CD4-positive, alpha-beta memory T cell (primary cell): ENCODE measurements around the gene CACNB1. TPM values are rescaled to one million over a fixed set of nuclear protein-coding genes. Genes with fewer than 3 reads are reported as not detected.

ENCODE experiments used
- CTCF ChIA-PET: fragments of 350-600 bp; sonication (Branson Sonifier 250); formaldehyde crosslinking; loops from one replicate; lab custom pipeline; 2021; ENCODE audit warnings: inconsistent platforms; ENCODE audit not compliant: partially characterized antibody; lab: Charles Lee
- POLR2A ChIA-PET: fragments of 350-600 bp; sonication (Branson Sonifier 250); formaldehyde crosslinking; loops from one replicate; lab custom pipeline; 2021; ENCODE audit not compliant: partially characterized antibody; lab: Charles Lee
- DNase-seq, 5 donors: peaks; one replicate each; pipeline versions ENCODE4 v3.0.0 to v3.0.0-alpha.2; 2020 to 2022; ENCODE audit warnings: mixed read lengths in 1 of 5
- H3K27ac ChIP-seq: one replicate; pipeline ENCODE4 v1.7.0; 2013; ENCODE audit warnings: low read depth, low read length
- H3K27me3 ChIP-seq: 2 replicates; pipeline ENCODE4 v1.7.0; 2013; ENCODE audit warnings: mild to moderate bottlenecking, low read length, moderate library complexity; ENCODE audit not compliant: insufficient read depth
- H3K36me3 ChIP-seq: 2 replicates; pipeline ENCODE4 v1.7.0; 2013; ENCODE audit warnings: mild to moderate bottlenecking, low read length, moderate library complexity; ENCODE audit not compliant: insufficient read depth
- H3K4me1 ChIP-seq: 2 replicates; pipeline ENCODE4 v1.7.0; 2013; ENCODE audit warnings: mild to moderate bottlenecking, low read length, moderate library complexity; ENCODE audit not compliant: insufficient read depth
- H3K4me3 ChIP-seq, 2 donors: one replicate each; pipeline ENCODE4 v1.7.0; 2013; ENCODE audit warnings: low read length in 2 of 2, mild to moderate bottlenecking in 1 of 2
- H3K9me3 ChIP-seq, 2 donors: one replicate each; pipeline ENCODE4 v1.7.0; 2013; ENCODE audit warnings: low read length in 2 of 2, control low read depth in 1 of 2; ENCODE audit not compliant: control insufficient read depth in 1 of 2
- H3K27ac Mint-ChIP-seq, 7 donors: one replicate each; pipeline ENCODE4 v1.8.0; 2020 to 2021; ENCODE audit warnings: mixed read lengths in 7 of 7, mild to moderate bottlenecking in 6 of 7, inconsistent platforms in 3 of 7, moderate library complexity in 3 of 7
- H3K27me3 Mint-ChIP-seq, 2 donors: one replicate each; pipeline ENCODE4 v1.8.0; 2020 to 2021; ENCODE audit warnings: mixed read lengths in 2 of 2
- H3K36me3 Mint-ChIP-seq, 2 donors: one replicate each; pipeline ENCODE4 v1.8.0; 2020 to 2021; ENCODE audit warnings: mixed read lengths in 2 of 2, inconsistent platforms in 1 of 2, mild to moderate bottlenecking in 1 of 2
- H3K4me1 Mint-ChIP-seq, 4 donors: one replicate each; pipeline ENCODE4 v1.8.0; 2020 to 2021; ENCODE audit warnings: mixed read lengths in 4 of 4, mild to moderate bottlenecking in 1 of 4
- H3K4me3 Mint-ChIP-seq, 8 donors: one replicate each; pipeline ENCODE4 v1.8.0; 2020 to 2021; ENCODE audit warnings: mixed read lengths in 8 of 8, mild to moderate bottlenecking in 7 of 8, moderate library complexity in 6 of 8, inconsistent platforms in 3 of 8
- H3K9me3 Mint-ChIP-seq, 8 donors: one replicate each; pipeline ENCODE4 v1.8.0; 2020 to 2021; ENCODE audit warnings: mixed read lengths in 8 of 8, mild to moderate bottlenecking in 5 of 8, inconsistent platforms in 3 of 8, moderate library complexity in 1 of 8
- intact Hi-C: fragments of 100-400 bp; cut with micrococcal nuclease; formaldehyde crosslinking; loops from one replicate; pipeline ENCODE4 v1.15.1; 2023
- polyA plus RNA-seq, 2 donors: library from polyadenylated mRNA; unstranded; fragments of 300-500 nt; fragmentation: Illumina TruSeq; gene quantifications; one replicate each; pipeline ENCODE4 v1.2.3, GENCODE V29; 2021
- total RNA-seq, 2 experiments: library from RNA; stranded (reverse); gene quantifications; one replicate each; pipeline ENCODE4 v1.2.3, GENCODE V29; 2021

Gene CACNB1
- total and polyA plus RNA-seq, 4 experiments from 2014 or later = 0.20 to 25.7 (median 12.1) TPM

GRCh38 chr17:39213852-39214251, 16.4 kb upstream of the CACNB1 start:
- Histone ChIP-seq H3K36me3 (no peaks in the 10 kb centered on the region), H3K27me3 (no peaks in the 10 kb centered on the region), H3K4me1 (peaks cover 14% of the 10 kb centered on the region), H3K4me3 (no peak overlapping the region), H3K9me3 (no peaks in the 10 kb centered on the region), H3K27ac (no peak overlapping the region)
- Mint-ChIP-seq H3K36me3 (no peaks in the 10 kb centered on the region), H3K4me1 (peaks cover 0 to 11% (median 7%) of the 10 kb centered on the region in 4 donors), H3K27ac (no peak overlapping the region), H3K9me3 (no peaks in the 10 kb centered on the region), H3K27me3 (peaks cover 8 to 12% of the 10 kb centered on the region in 2 donors), H3K4me3 (no peak overlapping the region)
- intact Hi-C loops = no loop called here
- no peak for DNase-seq
- ChIA-PET POLR2A (interaction anchor here (1.1 kb wide), 1 partner anchor 14 kb away, joined by 3 read pairs; the partner anchor contains the start of gene RPL19), CTCF (interaction anchor here (18.4 kb wide), 1 partner anchor 26 kb away, joined by 554 read pairs; no protein-coding TSS in a partner anchor)

GRCh38 chr17:39212841-39213480, 15.5 kb upstream of the CACNB1 start:
- H3K9me3 ChIP-seq = no peaks in the 10 kb centered on the region
- Mint-ChIP-seq H3K27me3 (peaks cover 8 to 11% of the 10 kb centered on the region in 2 donors), H3K27ac (no peak overlapping the region), H3K36me3 (no peaks in the 10 kb centered on the region), H3K9me3 (no peaks in the 10 kb centered on the region), H3K4me1 (peaks cover 0 to 19% (median 10%) of the 10 kb centered on the region in 4 donors), H3K4me3 (no peak overlapping the region)
- no peak overlapping the region for H3K27ac ChIP-seq
- H3K36me3 ChIP-seq = no peaks in the 10 kb centered on the region
- POLR2A ChIA-PET = no interaction called here
- no peaks in the 10 kb centered on the region for H3K27me3 ChIP-seq
- intact Hi-C loops = no loop called here
- CTCF ChIA-PET = interaction anchor here (18.4 kb wide), 1 partner anchor 27 kb away, joined by 554 read pairs; no protein-coding TSS in a partner anchor
- DNase-seq = no peak
- H3K4me1 ChIP-seq = peaks cover 18% of the 10 kb centered on the region
- H3K4me3 ChIP-seq = no peak overlapping the region

GRCh38 chr17:39212195-39212810, 14.8 kb upstream of the CACNB1 start:
- no peak overlapping the region for H3K27ac ChIP-seq
- DNase-seq = no peak
- H3K36me3 ChIP-seq = no peaks in the 10 kb centered on the region
- ChIA-PET CTCF (interaction anchor here (18.4 kb wide), 1 partner anchor 27 kb away, joined by 554 read pairs; no protein-coding TSS in a partner anchor), POLR2A (no interaction called here)
- H3K36me3 Mint-ChIP-seq = no peaks in the 10 kb centered on the region
- H3K4me1 ChIP-seq = peaks cover 20% of the 10 kb centered on the region
- H3K4me3 Mint-ChIP-seq = no peak overlapping the region
- H3K27me3 ChIP-seq = no peaks in the 10 kb centered on the region
- no peak overlapping the region for H3K27ac Mint-ChIP-seq
- no peak overlapping the region for H3K4me3 ChIP-seq
- no peaks in the 10 kb centered on the region for H3K9me3 ChIP-seq
- peaks cover 8 to 11% of the 10 kb centered on the region in 2 donors for H3K27me3 Mint-ChIP-seq
- no peaks in the 10 kb centered on the region for H3K9me3 Mint-ChIP-seq
- H3K4me1 Mint-ChIP-seq = peaks cover under 1 to 22% (median 11%) of the 10 kb centered on the region in 4 donors
- intact Hi-C loops = no loop called here

- H3K36me3 Mint-ChIP-seq = peaks cover under 1 to 2% of the 10 kb centered on the region in 2 donors
- peak overlapping the region in 3 of 7 donors; percentile 59 to 80 (median 79) for H3K27ac Mint-ChIP-seq
- no peak overlapping the region for H3K4me3 ChIP-seq
- peaks cover 3 to 32% (median 16%) of the 10 kb centered on the region in 4 donors for H3K4me1 Mint-ChIP-seq
- H3K9me3 ChIP-seq = no peaks in the 10 kb centered on the region
- H3K27me3 Mint-ChIP-seq = peaks cover 2% of the 10 kb centered on the region in 2 donors
- H3K36me3 ChIP-seq = peaks cover under 1% of the 10 kb centered on the region
- ChIA-PET POLR2A (interaction anchor here (0.8 to 4.8 kb wide), 3 partner anchors 11 to 35 kb away, joined by 4 to 54 read pairs (median 25); partner anchors contain the start of gene RPL19), CTCF (interaction anchor here (1.4 to 18.4 kb wide), 3 partner anchors 10 to 227 kb away, joined by 4 to 554 read pairs (median 6); partner anchors contain the start of gene RPL19)
- peak overlapping the region in 7 of 8 donors; percentile 15 to 75 (median 65) for H3K4me3 Mint-ChIP-seq
- no peaks in the 10 kb centered on the region for H3K27me3 ChIP-seq
- H3K27ac ChIP-seq = no peak overlapping the region
- no peak for DNase-seq
- H3K9me3 Mint-ChIP-seq = no peaks in the 10 kb centered on the region
- peaks cover 24% of the 10 kb centered on the region for H3K4me1 ChIP-seq
- intact Hi-C loops = no loop called here
Observed at GRCh38 chr17:39210093-39210434, 12.6 kb upstream of the CACNB1 start.

- peaks cover 7% of the 10 kb centered on the region for H3K36me3 ChIP-seq
- H3K4me1 Mint-ChIP-seq = peaks cover 3 to 32% (median 16%) of the 10 kb centered on the region in 4 donors
- H3K27ac Mint-ChIP-seq = peak overlapping the region in 5 of 7 donors; percentile 31 to 86 (median 55)
- peaks cover 2% of the 10 kb centered on the region in 2 donors for H3K27me3 Mint-ChIP-seq
- CTCF ChIA-PET = interaction anchor here (0.7 to 18.4 kb wide), 5 partner anchors 8 to 226 kb away, joined by 3 to 554 read pairs (median 5); partner anchors contain the start of gene RPL19
- H3K4me1 ChIP-seq = peaks cover 24% of the 10 kb centered on the region
- intact Hi-C loops = loop anchor here (10.0 kb wide), 2 partner anchors 255 to 505 kb away; partner anchors contain the start of genes CDK12 and MLLT6
- no peak overlapping the region for H3K4me3 ChIP-seq
- POLR2A ChIA-PET = interaction anchor here (0.7 to 4.8 kb wide), 6 partner anchors 10 to 57 kb away, joined by 3 to 54 read pairs (median 4); partner anchors contain the start of gene RPL19
- peaks cover 6 to 8% of the 10 kb centered on the region in 2 donors for H3K36me3 Mint-ChIP-seq
- H3K9me3 Mint-ChIP-seq = no peaks in the 10 kb centered on the region
- H3K27me3 ChIP-seq = no peaks in the 10 kb centered on the region
- peak overlapping the region in 7 of 8 donors; percentile 8 to 75 (median 36) for H3K4me3 Mint-ChIP-seq
- no peaks in the 10 kb centered on the region for H3K9me3 ChIP-seq
- peak; percentile 48 to 83 (median 59) for DNase-seq
- H3K27ac ChIP-seq = no peak overlapping the region
Observed at GRCh38 chr17:39209317-39210092, 12.0 kb upstream of the CACNB1 start.

- no peaks in the 10 kb centered on the region for H3K27me3 ChIP-seq
- Mint-ChIP-seq H3K9me3 (no peaks in the 10 kb centered on the region), H3K27me3 (peaks cover 2% of the 10 kb centered on the region in 2 donors), H3K4me3 (peak overlapping the region in 2 of 8 donors; percentile 39 to 75), H3K27ac (peak overlapping the region in 3 of 7 donors; percentile 48 to 86 (median 55)), H3K4me1 (peaks cover 3 to 32% (median 16%) of the 10 kb centered on the region in 4 donors), H3K36me3 (peaks cover 11 to 14% of the 10 kb centered on the region in 2 donors)
- no peaks in the 10 kb centered on the region for H3K9me3 ChIP-seq
- ChIA-PET POLR2A (interaction anchor here (0.7 to 4.8 kb wide), 5 partner anchors 9 to 56 kb away, joined by 3 to 54 read pairs (median 3); partner anchors contain the start of gene RPL19), CTCF (interaction anchor here (0.7 to 18.4 kb wide), 5 partner anchors 9 to 226 kb away, joined by 3 to 554 read pairs (median 5); partner anchors contain the start of gene RPL19)
- peaks cover 13% of the 10 kb centered on the region for H3K36me3 ChIP-seq
- H3K4me3 ChIP-seq = no peak overlapping the region
- DNase-seq = no peak
- no peak overlapping the region for H3K27ac ChIP-seq
- intact Hi-C loops = loop anchor here (10.0 kb wide), 2 partner anchors 256 to 504 kb away; partner anchors contain the start of genes CDK12 and MLLT6
- peaks cover 24% of the 10 kb centered on the region for H3K4me1 ChIP-seq
Observed at GRCh38 chr17:39208893-39209292, 11.4 kb upstream of the CACNB1 start.
